Neural progenitor cell (in vitro differentiated cells): ENCODE measurements around the gene RNF169.

ENCODE experiments used
- EZH2phosphoT487 ChIP-seq: fragments of 200-600 bp; sonication (generic); IDR thresholded peaks from 2 replicates; pipeline ENCODE4 v1.6.1; 2017; ENCODE audit warnings: antibody characterized with exemption
- TF ChIP-seq, protein P1 (sequence below): fragments of 200-600 bp; sonication (generic); IDR thresholded peaks from 2 replicates; pipeline ENCODE4 v1.5.1; 2017; ENCODE audit warnings: antibody characterized with exemption, mild to moderate bottlenecking

DNA sequence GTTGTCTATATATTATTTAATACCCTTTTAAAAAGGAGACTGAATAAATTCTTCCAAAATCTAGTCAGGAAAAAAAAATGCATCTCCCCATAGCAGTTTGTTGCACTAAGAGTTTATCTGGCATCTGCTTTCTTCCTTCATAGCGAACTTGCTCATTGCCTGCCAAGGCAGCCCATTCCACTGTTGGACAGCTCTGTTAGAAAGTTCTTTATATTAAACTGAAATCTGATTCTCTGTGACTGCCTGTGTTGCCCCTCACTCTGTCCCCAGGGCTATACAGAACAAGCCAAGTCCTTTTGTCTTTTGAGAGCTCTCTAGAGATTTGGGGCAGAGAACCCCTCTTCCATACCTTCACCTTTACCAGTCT lies 14.1 kb upstream of the RNF169 start:
- TF ChIP-seq, protein P1, sequence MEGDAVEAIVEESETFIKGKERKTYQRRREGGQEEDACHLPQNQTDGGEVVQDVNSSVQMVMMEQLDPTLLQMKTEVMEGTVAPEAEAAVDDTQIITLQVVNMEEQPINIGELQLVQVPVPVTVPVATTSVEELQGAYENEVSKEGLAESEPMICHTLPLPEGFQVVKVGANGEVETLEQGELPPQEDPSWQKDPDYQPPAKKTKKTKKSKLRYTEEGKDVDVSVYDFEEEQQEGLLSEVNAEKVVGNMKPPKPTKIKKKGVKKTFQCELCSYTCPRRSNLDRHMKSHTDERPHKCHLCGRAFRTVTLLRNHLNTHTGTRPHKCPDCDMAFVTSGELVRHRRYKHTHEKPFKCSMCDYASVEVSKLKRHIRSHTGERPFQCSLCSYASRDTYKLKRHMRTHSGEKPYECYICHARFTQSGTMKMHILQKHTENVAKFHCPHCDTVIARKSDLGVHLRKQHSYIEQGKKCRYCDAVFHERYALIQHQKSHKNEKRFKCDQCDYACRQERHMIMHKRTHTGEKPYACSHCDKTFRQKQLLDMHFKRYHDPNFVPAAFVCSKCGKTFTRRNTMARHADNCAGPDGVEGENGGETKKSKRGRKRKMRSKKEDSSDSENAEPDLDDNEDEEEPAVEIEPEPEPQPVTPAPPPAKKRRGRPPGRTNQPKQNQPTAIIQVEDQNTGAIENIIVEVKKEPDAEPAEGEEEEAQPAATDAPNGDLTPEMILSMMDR, result no peak
- TF ChIP-seq EZH2phosphoT487, result no peak
